Sigmoid colon (tissue), 3 donors: ENCODE results near the gene FAM9C.

Experiments used
- POLR2A ChIP-seq, 2 donors: fragments of 450-650 bp; IDR thresholded peaks; one replicate each; pipeline ENCODE4 v1.6.1; 2016; ENCODE audit warnings: antibody characterized with exemption in 2 of 2, mild to moderate bottlenecking in 2 of 2, moderate library complexity in 2 of 2
- TF ChIP-seq, protein P1 (sequence below), 4 experiments: fragments of 450-650 bp in 3 of 4; fragments of 200-600 bp in 1 of 4; IDR thresholded peaks; one replicate each; pipeline ENCODE4 v1.5.1; 2016 to 2019; ENCODE audit warnings: antibody characterized with exemption in 4 of 4, mild to moderate bottlenecking in 3 of 4, moderate library complexity in 2 of 4

DNA sequence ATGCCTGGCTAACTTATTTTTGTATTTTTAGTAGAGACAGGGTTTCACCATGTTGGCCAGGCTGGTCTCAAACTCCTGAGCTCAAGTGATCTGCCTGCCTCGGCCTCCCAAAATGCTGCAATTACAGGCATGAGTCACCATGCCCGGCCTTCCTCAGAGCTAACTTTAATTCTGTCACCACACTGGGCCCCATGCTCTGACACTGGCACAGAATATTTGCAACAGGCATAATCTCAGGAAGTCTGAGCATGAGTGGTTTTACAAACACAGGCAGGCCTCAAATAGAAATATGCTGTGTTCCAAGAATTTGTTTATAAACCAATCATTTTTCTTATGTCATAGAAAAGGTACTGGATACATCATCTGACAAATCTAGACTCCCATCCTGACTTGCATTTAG lies 32.7 kb upstream of the FAM9C start:
- no peak for TF ChIP-seq POLR2A (IDR thresholded peaks at IDR 0.05)
- TF ChIP-seq, protein P1, sequence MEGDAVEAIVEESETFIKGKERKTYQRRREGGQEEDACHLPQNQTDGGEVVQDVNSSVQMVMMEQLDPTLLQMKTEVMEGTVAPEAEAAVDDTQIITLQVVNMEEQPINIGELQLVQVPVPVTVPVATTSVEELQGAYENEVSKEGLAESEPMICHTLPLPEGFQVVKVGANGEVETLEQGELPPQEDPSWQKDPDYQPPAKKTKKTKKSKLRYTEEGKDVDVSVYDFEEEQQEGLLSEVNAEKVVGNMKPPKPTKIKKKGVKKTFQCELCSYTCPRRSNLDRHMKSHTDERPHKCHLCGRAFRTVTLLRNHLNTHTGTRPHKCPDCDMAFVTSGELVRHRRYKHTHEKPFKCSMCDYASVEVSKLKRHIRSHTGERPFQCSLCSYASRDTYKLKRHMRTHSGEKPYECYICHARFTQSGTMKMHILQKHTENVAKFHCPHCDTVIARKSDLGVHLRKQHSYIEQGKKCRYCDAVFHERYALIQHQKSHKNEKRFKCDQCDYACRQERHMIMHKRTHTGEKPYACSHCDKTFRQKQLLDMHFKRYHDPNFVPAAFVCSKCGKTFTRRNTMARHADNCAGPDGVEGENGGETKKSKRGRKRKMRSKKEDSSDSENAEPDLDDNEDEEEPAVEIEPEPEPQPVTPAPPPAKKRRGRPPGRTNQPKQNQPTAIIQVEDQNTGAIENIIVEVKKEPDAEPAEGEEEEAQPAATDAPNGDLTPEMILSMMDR (IDR thresholded peaks at IDR 0.05) = no peak
